ENCODE results near the gene AMPH.
A peak's percentile ranks its signal among the peaks of the same experiment; 100 is the strongest.
"Not testable (repeated sequence)": the region's sequence is repeated elsewhere in the genome, so short reads cannot be mapped to it uniquely, and the experiment has no call there.

The AMPH gene

GRCh38 chr7:38396852-38397251, 234.3 kb downstream of the AMPH start:
- H3K4me1 ChIP-seq (ENCODE audit: low read length), result peaks cover 15% of the 10 kb centered on the region
- H3K27ac ChIP-seq (ENCODE audit: low read length), result no peak overlapping the region
- H3K4me2 ChIP-seq (ENCODE audit: low read length), result no peak overlapping the region
- TF ChIP-seq EZH2phosphoT487 (IDR thresholded peaks at IDR 0.05; ENCODE audit: low read depth) (no peak), CTCF (IDR thresholded peaks at IDR 0.05; ENCODE audit: low read depth, low read length) (no peak)
- H3K36me3 ChIP-seq (replicated peaks; ENCODE audit: low read depth, low read length), result no peaks in the 10 kb centered on the region
- H4K20me1 ChIP-seq (ENCODE audit: insufficient read depth, low read length), result no peaks in the 10 kb centered on the region
- H3K9me3 ChIP-seq (ENCODE audit: insufficient read depth, low read length), result no peaks in the 10 kb centered on the region
- H3K9ac ChIP-seq (ENCODE audit: low read length), result no peak overlapping the region
- no peaks in the 10 kb centered on the region for H3K79me2 ChIP-seq (ENCODE audit: low read length)
- H2AFZ ChIP-seq (ENCODE audit: low read depth, low read length), result no peak overlapping the region
- H3K4me3 ChIP-seq (ENCODE audit: low read length), result no peak overlapping the region
- H3K27me3 ChIP-seq (ENCODE audit: low read depth, low read length), result 0 out of 2 replicates have a peak, but pooled peaks cover 7% of the 10 kb centered on the region

DNA sequence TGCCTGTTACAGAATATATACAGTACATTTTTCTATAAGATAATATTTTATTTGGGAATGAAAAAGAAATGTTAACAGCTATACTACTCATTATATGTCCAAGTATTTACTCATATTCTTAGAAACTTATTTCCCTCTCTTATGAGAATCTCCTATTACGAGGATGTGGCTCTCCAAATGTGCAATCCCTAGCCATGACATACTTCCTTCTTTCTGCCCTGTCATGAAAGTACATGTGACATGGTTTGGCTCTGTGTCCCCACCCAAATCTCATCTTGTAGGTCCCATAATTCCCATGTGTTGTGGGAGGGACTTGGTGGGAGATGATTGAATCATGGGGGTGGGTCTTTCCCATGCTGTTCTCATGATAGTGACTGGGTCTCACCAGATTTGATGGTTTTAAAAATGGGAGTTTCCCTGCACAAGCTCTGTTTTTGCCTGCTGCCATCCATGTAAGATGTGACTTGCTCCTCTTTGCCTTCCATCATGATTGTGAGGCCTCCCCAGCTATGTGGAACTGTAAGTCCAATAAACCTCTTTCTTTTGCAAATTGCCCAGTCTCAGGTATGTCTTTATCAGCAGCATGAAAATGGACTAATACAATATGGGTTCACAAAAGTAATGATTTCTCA, 235.1 kb downstream of the AMPH start:
- H3K4me1 ChIP-seq (ENCODE audit: low read length), result peaks cover 15% of the 10 kb centered on the region

GRCh38 chr7:38394660-38395059, 236.5 kb downstream of the AMPH start:
- no peak overlapping the region for H3K4me2 ChIP-seq (ENCODE audit: low read length)
- H3K9me3 ChIP-seq (ENCODE audit: insufficient read depth, low read length), result no peaks in the 10 kb centered on the region
- TF ChIP-seq EZH2phosphoT487 (IDR thresholded peaks at IDR 0.05; ENCODE audit: low read depth) (no peak), CTCF (IDR thresholded peaks at IDR 0.05; ENCODE audit: low read depth, low read length) (no peak)
- no peak overlapping the region for H3K9ac ChIP-seq (ENCODE audit: low read length)
- no peaks in the 10 kb centered on the region for H3K36me3 ChIP-seq (replicated peaks; ENCODE audit: low read depth, low read length)
- H3K4me3 ChIP-seq (ENCODE audit: low read length), result no peak overlapping the region
- 0 out of 2 replicates have a peak, but pooled peaks cover 5% of the 10 kb centered on the region for H3K27me3 ChIP-seq (ENCODE audit: low read depth, low read length)
- H3K4me1 ChIP-seq (ENCODE audit: low read length), result peaks cover 15% of the 10 kb centered on the region
- 0 out of 2 replicates have a peak overlapping the region, but pooled peaks have one; percentile 30 for H2AFZ ChIP-seq (ENCODE audit: low read depth, low read length)
- H3K27ac ChIP-seq (ENCODE audit: low read length), result no peak overlapping the region
- no peaks in the 10 kb centered on the region for H3K79me2 ChIP-seq (ENCODE audit: low read length)
- H4K20me1 ChIP-seq (ENCODE audit: insufficient read depth, low read length), result no peaks in the 10 kb centered on the region

More for the DNA sequence above, 235.1 kb downstream of the AMPH start:
- H2AFZ ChIP-seq (ENCODE audit: low read depth, low read length); H3K9ac ChIP-seq (ENCODE audit: low read length); H3K79me2 ChIP-seq (ENCODE audit: low read length); H3K27me3 ChIP-seq (ENCODE audit: low read depth, low read length); H3K9me3 ChIP-seq (ENCODE audit: insufficient read depth, low read length); H4K20me1 ChIP-seq (ENCODE audit: insufficient read depth, low read length); H3K27ac ChIP-seq (ENCODE audit: low read length); H3K4me2 ChIP-seq (ENCODE audit: low read length); H3K4me3 ChIP-seq (ENCODE audit: low read length); H3K36me3 ChIP-seq (replicated peaks; ENCODE audit: low read depth, low read length): not testable (repeated sequence)

GRCh38 chr7:38393874-38394273, 237.3 kb downstream of the AMPH start:
- Histone ChIP-seq H3K4me1 (ENCODE audit: low read length) (peaks cover 15% of the 10 kb centered on the region), H3K4me2 (ENCODE audit: low read length) (no peak overlapping the region), H2AFZ (ENCODE audit: low read depth, low read length) (no peak overlapping the region), H3K79me2 (ENCODE audit: low read length) (no peaks in the 10 kb centered on the region), H3K27me3 (ENCODE audit: low read depth, low read length) (no peaks in the 10 kb centered on the region), H3K36me3 (replicated peaks; ENCODE audit: low read depth, low read length) (no peaks in the 10 kb centered on the region), H3K27ac (ENCODE audit: low read length) (no peak overlapping the region), H3K4me3 (ENCODE audit: low read length) (no peak overlapping the region), H3K9ac (ENCODE audit: low read length) (no peak overlapping the region), H3K9me3 (ENCODE audit: insufficient read depth, low read length) (no peaks in the 10 kb centered on the region), H4K20me1 (ENCODE audit: insufficient read depth, low read length) (no peaks in the 10 kb centered on the region)
- no peak for TF ChIP-seq CTCF (IDR thresholded peaks at IDR 0.05; ENCODE audit: low read depth, low read length)
